GM19043 (cell line): Measurements from ENCODE around the gene LONP2.
A peak's percentile ranks its signal among the peaks of the same experiment; 100 is the strongest.

Experiments used
- ATAC-seq: cut with Tn5 transposase; IDR thresholded peaks from one replicate; pipeline ENCODE4 v1.9.1; 2021; ENCODE audit warnings: low read depth; ENCODE audit not compliant: unreplicated experiment

Gene LONP2, protein sequence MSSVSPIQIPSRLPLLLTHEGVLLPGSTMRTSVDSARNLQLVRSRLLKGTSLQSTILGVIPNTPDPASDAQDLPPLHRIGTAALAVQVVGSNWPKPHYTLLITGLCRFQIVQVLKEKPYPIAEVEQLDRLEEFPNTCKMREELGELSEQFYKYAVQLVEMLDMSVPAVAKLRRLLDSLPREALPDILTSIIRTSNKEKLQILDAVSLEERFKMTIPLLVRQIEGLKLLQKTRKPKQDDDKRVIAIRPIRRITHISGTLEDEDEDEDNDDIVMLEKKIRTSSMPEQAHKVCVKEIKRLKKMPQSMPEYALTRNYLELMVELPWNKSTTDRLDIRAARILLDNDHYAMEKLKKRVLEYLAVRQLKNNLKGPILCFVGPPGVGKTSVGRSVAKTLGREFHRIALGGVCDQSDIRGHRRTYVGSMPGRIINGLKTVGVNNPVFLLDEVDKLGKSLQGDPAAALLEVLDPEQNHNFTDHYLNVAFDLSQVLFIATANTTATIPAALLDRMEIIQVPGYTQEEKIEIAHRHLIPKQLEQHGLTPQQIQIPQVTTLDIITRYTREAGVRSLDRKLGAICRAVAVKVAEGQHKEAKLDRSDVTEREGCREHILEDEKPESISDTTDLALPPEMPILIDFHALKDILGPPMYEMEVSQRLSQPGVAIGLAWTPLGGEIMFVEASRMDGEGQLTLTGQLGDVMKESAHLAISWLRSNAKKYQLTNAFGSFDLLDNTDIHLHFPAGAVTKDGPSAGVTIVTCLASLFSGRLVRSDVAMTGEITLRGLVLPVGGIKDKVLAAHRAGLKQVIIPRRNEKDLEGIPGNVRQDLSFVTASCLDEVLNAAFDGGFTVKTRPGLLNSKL

DNA sequence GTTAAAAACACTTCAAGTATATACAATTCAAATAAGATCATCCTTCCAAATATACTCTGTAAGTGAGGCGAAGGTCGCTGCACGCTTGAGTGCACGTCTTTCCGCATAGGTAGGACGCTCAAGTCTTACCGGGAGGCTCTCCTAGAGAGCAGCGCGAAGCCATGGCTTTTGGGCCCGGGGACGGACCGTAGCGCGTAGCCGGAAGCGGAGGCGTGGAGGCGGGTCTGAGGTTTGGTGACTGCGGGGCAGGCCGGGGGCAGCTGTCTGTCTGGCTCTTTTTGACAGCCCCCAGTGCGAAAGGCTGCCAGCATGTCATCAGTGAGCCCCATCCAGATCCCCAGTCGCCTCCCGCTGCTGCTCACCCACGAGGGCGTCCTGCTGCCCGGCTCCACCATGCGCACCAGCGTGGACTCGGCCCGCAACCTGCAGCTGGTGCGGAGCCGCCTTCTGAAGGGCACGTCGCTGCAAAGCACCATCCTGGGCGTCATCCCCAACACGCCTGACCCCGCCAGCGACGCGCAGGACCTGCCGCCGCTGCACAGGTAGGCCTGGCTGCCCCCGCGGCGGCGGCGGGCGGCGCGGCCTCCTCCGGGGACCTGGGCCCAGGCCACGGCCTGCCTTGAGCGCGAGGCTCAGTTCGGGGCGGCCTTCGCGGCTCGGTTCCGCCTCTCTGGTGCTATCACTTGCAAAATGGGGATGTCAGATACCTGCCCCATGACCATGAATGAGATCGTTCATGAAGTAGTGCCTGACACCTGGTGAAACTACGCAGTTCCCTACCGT lies at the start of gene LONP2:
LONP2 (plus strand) TSS at position 221 of the 783 bp plus-strand sequence; CDS start at position 310, 89 bp downstream.
- ATAC-seq, result peak; percentile 96

DNA sequence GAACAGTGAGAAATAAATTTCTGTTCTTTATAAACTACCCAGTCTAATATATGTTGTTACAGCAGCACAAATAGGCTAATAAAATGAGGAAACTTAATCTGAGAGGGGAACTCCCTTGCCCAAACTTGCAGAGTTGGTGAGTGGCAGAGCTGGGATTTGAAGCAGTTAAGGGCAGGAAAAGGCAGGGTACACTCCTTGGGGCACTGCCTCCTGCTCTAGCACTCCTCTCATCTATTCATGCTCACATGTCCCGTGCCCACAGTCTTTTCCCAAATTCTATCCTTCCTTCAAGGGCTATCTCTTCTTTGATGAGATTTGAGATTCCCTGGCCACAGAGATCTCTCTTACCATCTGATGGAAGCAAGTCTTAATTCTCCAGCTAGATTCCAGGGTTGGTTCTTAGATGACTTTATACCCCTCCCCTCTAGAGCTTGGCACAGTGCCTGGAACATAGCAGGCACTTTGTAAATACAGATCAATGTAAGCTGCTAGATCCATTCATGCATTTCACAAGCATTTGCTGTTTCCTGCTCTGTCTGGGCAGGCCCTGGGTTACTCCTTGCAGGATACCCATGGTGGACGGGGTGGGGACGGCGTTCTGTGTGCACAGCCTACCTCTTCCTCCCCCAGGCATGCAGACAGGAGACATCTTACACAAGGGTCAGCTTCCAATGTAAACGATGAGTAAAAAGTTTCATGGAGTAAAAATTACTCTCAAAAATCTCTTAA lies 49.1 kb upstream of the LONP2 start:
- ATAC-seq, result no peak

DNA sequence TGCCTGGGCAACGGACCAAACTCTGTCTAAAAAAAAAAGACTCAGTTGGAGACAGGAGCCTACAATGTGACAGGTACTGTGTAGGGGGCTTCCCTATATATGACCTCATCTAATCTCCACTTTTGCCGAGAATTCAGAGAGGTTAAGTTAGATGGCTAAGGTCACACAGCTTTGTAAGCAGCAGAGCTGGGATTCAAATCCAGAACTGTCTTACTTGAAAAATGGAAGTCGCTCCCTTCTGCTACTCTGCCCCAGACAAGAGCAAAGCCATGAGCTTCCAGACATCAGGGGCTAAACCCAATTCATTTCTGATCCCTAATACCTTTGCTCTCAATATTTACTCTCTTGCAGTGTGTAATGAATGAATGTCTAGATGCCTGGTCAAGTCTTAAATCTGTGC lies 46.8 kb upstream of the LONP2 start:
- no peak for ATAC-seq

DNA sequence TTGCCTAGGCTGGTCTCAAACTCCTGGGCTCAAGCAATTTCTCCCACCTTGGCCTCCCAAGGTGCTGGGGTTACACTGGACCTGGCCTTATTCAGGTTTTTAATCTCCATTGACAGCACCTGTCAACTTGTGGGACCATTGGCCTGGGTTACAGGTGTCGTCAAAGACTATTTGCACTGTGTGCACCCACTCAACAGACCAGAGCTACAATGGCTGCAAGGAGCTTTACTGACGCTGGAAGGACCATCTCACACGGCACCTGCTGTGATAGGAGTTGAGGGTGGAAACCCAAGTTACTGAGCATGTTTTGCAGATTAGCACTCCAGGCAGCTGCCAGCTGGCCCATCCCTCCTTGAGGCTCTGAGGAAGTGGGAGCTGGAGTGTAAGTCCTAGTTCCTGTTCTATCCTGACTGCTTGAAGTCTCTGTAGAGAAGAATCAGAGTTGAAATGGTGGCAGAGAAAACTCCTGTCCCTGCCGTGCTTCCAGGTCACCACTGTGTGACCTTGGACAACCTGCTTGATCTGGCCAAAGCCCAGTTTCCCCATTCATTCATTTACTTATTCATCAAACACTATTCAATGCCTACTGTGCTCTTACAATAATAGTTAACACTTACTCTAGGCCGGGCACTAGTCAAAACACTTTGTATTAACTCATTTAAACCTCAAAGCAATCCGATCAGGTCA lies 42.4 kb upstream of the LONP2 start:
- ATAC-seq, result no peak

DNA sequence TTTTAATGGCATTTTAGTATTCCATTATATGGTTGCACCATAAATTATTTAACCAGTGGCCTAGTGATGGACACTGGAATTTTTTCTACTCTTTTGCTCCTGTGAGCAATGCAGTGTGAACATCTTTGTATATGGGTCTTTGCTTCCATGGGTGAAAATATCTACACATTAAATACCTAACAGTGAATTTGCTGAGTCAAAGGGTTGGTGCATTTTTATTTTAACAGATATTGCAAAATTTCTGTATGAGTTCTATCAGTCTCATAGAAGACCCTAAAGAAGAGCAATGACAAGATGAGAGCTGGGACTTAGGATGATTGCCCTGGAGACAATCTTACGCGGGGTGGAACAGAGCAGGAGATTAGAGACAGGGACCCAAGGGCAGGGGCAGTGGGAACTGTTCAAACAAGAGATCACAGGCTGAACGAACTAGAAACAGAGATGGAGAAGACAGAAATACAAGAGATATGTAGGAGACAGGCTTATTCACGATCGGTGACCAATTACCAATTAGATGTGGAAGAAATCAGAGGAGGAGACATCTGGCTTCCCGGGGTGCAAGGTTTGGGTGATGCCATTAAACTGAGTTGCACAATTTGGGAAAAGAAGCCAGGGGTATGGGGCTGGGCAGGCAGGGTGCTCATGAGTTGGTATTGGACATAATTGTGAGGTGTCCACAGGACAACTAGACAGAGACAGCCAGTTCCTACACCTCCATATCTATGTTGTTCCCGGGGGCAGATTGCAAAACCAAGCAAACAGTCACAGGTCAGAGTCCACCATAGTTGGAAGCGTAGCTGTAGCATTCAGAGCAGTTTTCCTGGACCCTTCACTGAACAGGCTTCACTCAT lies 39.9 kb upstream of the LONP2 start:
- ATAC-seq, result no peak

DNA sequence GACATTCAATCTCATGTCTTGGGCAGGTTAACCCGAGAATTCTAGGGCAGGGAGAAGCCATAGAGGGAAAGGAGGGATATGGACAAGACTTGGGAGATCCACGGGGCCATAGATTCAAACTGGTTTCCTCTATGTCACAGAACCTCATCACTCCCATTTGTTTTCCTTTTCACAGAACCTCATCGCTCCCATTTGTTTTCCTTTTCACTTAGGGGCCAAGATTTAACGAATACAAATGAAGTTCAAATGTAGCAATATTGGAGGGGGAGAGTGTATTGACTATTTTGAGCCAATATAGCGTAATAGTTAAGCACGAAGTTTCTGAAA lies 39.3 kb upstream of the LONP2 start:
- ATAC-seq, result no peak

DNA sequence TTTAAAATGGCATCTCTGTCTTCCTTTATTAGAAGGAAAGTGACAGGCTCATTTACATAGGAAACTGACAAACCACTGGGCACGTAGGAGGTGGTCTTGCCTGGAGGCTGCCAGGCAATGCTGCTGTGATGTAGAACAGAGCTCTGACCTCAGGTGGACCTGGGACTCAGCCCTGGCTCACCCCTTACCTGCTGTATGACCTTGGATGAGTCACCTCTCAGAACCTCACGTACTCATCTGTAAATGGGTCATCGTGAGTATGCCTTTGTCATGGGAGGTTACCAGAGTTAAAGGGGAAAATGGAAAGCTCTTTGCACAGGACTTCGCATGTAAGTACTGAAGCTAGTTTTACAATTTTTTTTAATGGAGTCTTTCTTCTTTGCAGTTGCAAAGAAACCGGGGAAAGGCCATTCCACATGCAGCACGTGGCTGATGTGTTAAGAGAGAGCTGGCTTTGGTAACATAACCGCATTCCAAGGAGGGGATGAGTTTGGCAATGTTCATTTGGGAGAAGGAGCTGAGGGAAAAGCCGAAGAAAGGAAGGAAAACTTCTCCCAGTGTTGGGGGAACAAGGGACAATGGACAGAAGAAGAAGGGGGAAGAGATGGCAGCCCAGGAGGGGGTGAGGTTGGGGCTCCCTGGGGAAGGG lies 37.4 kb upstream of the LONP2 start:
- no peak for ATAC-seq

DNA sequence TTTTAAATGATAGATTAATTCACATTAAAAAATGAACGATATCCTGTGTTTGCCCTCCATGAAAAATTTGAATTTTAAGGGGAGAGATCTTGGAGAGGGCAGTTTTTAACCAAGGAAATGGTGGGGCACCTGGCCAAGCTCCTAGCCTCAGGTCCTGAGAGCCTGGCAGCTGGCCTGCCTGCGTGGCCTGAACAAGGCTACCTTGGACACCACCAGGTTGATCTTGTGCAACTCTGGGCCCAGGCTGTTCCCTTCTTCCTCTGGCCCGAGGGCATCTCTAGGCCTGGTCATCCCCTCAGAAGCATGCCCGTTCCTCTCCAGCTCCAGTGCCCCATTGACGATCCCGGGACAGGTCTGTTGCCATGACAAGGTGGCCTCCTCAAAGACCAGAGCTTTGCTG lies 33.4 kb upstream of the LONP2 start:
- no peak for ATAC-seq

DNA sequence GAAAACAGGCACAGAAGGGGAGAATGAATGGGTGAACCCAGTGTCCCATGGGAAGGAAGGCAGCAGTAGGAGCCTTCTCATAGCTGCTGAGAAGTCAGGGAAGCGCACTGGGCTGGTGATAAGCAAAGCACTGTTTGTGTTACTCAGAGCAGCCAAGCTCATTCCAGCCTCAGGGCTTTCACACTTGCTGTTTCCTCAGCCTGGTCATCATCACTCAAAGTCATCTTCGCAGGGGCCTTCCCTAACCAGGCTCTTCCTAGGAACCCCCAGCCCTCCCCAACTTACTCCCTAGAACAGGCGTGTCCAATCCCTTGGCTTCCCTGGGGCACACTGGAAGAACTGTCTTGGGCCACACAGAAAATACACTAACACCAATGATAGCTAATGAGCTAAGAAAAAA lies 32.1 kb upstream of the LONP2 start:
- no peak for ATAC-seq

DNA sequence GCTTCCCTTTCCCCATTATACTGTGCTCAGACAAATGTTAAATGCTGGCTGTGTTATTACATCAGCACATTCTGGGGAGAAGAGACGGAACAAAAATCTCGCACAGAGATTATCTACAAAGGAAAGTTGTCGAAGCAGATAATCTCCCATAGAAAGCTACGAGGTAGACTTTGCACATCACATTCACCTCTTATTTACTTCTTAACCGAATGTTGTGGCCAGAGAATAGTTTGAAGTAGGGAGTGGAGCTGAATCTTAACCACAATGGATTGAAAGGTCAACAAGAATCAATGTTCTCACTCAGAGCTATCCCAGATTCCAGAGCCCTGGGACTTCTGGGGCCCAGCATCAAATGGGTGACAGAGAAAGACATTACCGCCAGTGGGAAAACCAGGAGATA lies 28.4 kb upstream of the LONP2 start:
- no peak for ATAC-seq

DNA sequence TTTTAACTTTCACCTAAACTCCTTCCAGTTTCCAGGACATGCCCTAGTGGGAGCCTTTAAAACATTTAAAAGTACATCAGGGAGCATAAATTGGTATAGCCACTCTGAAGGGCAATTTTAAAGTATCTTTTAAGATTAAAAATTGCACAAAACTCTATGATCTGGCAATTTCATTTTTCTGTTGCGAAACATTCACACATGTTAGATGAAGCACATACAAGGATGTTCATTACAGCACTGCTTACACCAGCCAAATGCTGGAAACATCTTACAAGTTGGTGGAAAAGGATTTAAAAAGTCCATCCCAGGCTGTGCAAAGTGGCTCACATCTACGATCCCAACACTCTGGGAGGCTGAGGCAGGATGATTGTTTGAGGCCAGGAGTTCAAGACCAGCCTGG lies 26.4 kb upstream of the LONP2 start:
- ATAC-seq, result no peak

DNA sequence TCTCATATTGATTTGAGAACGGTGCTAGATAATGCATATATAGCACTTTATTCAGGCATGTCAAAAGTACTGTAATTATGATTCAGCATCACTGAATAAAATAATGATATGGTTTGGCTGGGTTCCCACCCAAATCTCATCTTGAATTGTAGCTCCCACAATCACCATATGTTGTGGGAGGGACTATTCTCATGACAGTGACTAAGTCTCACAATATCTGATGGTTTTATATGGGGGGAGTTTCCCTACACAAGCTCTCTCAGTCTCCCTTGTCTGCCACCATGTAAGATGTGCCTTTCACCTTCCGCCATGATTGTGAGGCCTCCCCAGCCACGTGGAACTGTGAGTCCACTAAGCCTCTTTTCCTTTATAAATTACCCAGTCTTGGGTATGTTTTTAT lies 25.6 kb upstream of the LONP2 start:
- no peak for ATAC-seq

DNA sequence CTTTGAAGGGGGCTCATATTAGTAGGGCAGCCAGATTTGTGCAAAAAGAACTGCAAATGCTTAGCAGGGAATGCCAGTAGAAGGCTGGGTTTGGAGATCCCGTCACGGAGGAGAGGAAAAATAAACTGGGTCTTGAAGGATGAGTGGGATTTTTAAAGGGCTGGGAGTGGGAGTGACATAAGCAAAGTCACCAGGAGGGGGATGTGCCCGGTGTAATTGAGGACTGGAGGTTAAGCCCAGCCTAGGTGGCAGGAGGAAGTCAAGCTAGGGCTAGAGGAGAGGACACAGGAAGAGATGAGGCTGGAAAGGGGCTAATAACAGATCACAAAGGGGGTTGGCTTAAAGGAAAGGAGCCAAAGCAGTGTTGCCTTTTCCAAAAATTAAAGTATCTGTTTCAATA lies 23.2 kb upstream of the LONP2 start:
- no peak for ATAC-seq

DNA sequence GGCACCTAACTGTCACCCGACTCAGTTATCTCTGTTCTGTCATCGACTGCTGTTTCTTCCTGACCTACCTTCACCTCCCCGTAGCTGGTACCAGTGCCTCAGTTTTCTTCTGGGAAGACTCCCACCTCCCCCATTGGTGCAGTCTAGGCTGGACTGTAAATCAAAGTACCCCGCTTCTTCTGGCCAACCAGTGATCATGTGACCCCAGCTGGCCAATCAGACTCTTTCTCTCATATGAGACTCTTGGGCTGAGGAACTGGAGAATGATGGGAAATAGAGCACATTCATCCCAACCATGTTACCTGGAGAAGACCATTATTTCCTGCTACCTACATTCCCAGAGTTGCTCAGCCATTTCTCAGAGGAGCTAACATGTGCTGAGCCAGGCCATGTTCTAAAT lies 20.6 kb upstream of the LONP2 start:
- no peak for ATAC-seq

DNA sequence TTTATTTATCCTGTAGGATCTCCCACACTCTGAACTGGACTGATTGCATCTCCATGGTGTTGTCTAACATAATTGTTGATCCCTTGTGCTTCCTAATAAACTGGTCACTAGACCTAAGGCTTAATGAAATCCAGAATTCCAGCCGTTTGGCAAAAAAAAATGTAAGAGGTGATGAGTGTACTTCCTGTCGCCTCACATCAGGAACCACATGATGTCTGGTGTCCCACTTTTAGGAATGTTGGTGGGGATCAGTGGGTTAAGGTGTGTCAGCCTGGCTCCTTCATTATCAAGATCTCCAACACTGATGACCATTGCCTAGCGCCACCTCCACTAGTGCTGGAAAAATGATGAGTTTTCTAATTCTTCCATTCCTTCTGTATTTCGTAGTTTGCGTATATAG lies 18.6 kb upstream of the LONP2 start:
- no peak for ATAC-seq

DNA sequence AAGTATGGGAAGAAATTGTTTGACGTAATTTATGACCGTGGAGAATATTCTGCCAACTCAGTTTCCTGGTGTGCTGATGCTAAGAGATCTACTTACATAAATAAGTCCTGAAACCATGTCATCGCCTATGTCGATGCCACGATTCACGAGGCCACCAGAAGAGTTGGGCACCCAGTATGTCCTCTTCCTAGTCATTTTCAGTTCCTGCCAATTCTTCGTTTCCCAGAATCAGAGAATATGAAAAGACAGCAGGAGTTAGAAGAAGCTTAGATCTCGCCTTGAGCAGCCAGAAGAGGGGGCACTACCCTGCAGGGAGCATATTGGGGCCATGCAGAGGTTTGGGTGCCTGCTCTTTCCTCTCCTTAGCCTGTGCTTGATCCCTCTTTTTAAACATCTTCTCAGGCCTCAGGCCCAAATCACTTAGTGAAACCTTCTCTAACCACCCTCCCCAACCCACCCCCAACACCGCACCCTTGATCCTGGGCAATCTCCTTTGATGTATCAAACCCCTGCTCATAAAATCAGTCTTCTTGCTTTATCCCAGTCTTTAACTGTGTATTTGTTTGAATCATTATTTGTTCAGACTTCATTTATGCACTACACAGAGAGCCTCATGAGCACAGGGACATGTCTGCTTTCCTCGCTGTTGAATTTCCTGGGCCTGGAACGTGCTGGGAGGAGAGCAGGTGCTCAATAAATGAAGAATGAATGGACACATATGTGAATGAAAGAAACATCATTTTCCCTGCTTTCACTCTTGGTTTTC lies 12.2 kb upstream of the LONP2 start:
- ATAC-seq, result peak; percentile 70

DNA sequence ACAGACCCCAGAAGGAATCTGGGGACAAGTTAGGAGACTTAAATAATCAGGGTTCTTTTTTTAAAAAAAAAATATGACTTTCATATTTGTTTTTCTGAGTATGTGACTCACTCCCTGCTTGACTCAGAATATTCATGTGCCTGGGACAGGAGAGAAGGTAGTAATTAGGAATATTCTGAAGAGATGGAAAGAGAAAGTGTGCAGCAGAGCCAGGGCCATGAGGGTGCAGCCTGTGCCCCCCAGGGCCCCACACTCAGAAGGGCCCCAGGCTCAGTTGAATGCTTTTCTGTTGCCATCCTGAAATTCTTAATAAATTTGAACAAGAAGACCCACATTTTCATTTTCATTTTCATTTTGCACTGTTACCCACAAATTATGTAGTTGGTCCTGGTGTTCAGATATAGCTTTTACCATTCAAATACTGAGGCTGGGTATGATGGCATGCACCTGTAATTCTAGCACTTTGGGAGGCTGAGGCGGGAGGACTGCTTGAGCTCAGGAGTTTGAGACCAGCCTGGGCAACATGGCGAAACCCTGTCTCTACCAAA lies 11.5 kb upstream of the LONP2 start:
- ATAC-seq, result no peak

DNA sequence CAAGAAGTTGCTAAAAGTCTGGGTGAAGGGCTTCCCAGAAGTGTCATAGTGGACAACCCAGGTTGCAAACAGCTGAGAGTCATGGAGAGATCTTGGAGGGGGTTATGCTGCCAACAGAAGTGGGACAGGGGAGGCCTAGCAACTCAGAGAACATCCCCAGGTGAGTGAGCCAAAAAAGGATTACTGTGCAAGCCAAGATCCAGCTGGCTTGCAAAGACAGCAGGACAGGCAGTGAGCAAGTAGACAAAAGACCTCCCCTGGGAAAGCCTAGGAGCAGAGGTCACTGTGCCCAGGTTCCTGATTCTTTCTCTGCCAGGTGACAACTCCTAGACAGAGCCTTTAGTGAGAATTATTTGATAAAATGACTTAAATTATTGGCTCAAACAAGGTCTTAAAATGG lies 9.5 kb upstream of the LONP2 start:
- ATAC-seq, result no peak
